Loucy (cell line): ENCODE data around the gene ETFBKMT.
"Not testable (repeated sequence)": the region's sequence is repeated elsewhere in the genome, so short reads cannot be mapped to it uniquely, and the experiment has no call there.

ENCODE experiments used
- CTCF ChIP-seq: fragments of 200-600 bp; sonication (generic); conservative IDR thresholded peaks from 2 replicates; pipeline ENCODE4 v1.5.1; 2014; ENCODE audit warnings: mild to moderate bottlenecking, antibody characterized with exemption, low read length
- EZH2phosphoT487 ChIP-seq: fragments of 200-600 bp; IDR thresholded peaks from 2 replicates; pipeline ENCODE4 v1.6.1; 2018; ENCODE audit warnings: antibody characterized with exemption, mild to moderate bottlenecking, moderate library complexity, borderline replicate concordance

- TF ChIP-seq CTCF, EZH2phosphoT487: not testable (repeated sequence)
These were observed 59.2 kb downstream of the ETFBKMT start for GRCh38 chr12:31718542-31719198.
